ENCODE results near the gene PGBD4. TPM values are rescaled to one million over a fixed set of nuclear protein-coding genes. Genes with fewer than 3 reads are reported as not detected.

PGBD4 gene
- total and polyA plus RNA-seq, 2 of the 13 experiments (the other 11 are each of a cell fraction or from before 2014, with no cell fraction given): 1.4 to 1.7 TPM

DNA sequence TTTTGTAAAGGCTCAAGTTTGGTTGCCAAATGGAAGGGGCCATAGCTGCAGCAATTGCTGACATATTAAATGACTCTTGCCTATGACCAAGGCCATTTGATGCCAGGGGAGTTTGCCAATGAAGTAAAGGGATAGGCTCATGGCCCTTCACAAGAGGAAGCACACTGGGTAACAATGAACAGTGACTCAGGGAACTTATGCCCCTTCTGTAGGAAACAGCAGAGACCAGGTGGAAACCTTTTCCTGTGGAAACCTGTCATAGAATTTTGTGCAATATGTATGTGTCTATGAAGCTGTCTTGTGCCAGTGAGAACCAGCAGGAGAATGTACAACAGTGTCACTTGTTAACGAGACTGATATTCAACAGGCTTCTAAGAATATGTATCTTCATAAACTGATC, 37.4 kb upstream of the PGBD4 start:
- no peak overlapping the region for H3K4me3 ChIP-seq (replicated peaks in 1 of 3; ENCODE audit: insufficient read depth in 1 of 3, low read depth in 2 of 3, low read length in 3 of 3)
- no TSS peak for BruUV-seq (replicated peaks)
- WGBS (ENCODE audit: low lambda C conversion rate): 0% methylated on average over 1 of the region's 1 CpG
- in situ Hi-C loops (cut with HindIII; ENCODE audit: extremely low pct_ligation_motif_present, low pct_unique_long_range_greater_than_20kb): loop anchor here (25.0 kb wide), 2 partner anchors 298 to 523 kb away; partner anchors contain the start of genes GOLGA8B and LPCAT4
- no peak overlapping the region for H3K27ac ChIP-seq (ENCODE audit: extremely low read length, insufficient read depth, low read length)
- H2AFZ ChIP-seq (ENCODE audit: low read length): no peak overlapping the region
- no peak for DNase-seq (ENCODE audit: low spot score)
- H4K20me1 ChIP-seq (ENCODE audit: insufficient read depth, low read length): no peaks in the 10 kb centered on the region
- CTCF ChIA-PET (ENCODE audit: low intra/inter-chr PET ratio, low total read pairs): no interaction called here
- H3K27me3 ChIP-seq (ENCODE audit: control insufficient read depth in 1 of 2, insufficient read depth in 2 of 2, low read length in 2 of 2): no peaks in the 10 kb centered on the region
- no peaks in the 10 kb centered on the region for H3K79me2 ChIP-seq (ENCODE audit: insufficient read depth, low read length)
- FAIRE-seq: no peak
- no peaks in the 10 kb centered on the region for H3K36me3 ChIP-seq (replicated peaks in 1 of 2; ENCODE audit: control insufficient read depth in 1 of 2, insufficient read depth in 2 of 2, low read length in 2 of 2)
- no peaks in the 10 kb centered on the region for H3K4me1 ChIP-seq (ENCODE audit: insufficient read depth, low read length)
- H3K9ac ChIP-seq (ENCODE audit: insufficient read depth, low read depth, low read length): no peak overlapping the region
- no peak for ATAC-seq
- intact Hi-C loops (cut with micrococcal nuclease; ENCODE audit: unreplicated experiment): no loop called here
- POLR2A ChIA-PET: no interaction called here
- H3K4me2 ChIP-seq (ENCODE audit: low read depth, low read length): no peak overlapping the region
- H3K9me3 ChIP-seq (ENCODE audit: low read length): no peaks in the 10 kb centered on the region
- TF ChIP-seq ZNF713 (CRISPR knock-in tag; IDR thresholded peaks at IDR 0.05) (no peak), HOXA7 (CRISPR knock-in tag; IDR thresholded peaks at IDR 0.05) (no peak), FOSL2 (CRISPR knock-in tag; IDR thresholded peaks at IDR 0.05) (no peak), JDP2 (CRISPR knock-in tag; IDR thresholded peaks at IDR 0.05; ENCODE audit: borderline replicate concordance) (no peak), ZNF234 (CRISPR knock-in tag; conservative IDR thresholded peaks at IDR 0.05) (no peak), ZNF335 (CRISPR knock-in tag; IDR thresholded peaks at IDR 0.05) (no peak)
- TF ChIP-seq, protein P1, sequence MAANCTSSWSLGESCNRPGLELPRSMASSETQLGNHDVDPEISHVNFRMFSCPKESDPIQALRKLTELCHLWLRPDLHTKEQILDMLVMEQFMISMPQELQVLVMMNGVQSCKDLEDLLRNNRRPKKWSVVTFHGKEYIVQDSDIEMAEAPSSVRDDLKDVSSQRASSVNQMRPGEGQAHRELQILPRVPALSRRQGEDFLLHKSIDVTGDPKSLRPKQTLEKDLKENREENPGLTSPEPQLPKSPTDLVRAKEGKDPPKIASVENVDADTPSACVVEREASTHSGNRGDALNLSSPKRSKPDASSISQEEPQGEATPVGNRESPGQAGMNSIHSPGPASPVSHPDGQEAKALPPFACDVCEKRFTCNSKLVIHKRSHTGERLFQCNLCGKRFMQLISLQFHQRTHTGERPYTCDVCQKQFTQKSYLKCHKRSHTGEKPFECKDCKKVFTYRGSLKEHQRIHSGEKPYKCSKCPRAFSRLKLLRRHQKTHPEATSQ (CRISPR knock-in tag; IDR thresholded peaks at IDR 0.05; ENCODE audit: borderline replicate concordance): no peak
- TF ChIP-seq, protein P2, sequence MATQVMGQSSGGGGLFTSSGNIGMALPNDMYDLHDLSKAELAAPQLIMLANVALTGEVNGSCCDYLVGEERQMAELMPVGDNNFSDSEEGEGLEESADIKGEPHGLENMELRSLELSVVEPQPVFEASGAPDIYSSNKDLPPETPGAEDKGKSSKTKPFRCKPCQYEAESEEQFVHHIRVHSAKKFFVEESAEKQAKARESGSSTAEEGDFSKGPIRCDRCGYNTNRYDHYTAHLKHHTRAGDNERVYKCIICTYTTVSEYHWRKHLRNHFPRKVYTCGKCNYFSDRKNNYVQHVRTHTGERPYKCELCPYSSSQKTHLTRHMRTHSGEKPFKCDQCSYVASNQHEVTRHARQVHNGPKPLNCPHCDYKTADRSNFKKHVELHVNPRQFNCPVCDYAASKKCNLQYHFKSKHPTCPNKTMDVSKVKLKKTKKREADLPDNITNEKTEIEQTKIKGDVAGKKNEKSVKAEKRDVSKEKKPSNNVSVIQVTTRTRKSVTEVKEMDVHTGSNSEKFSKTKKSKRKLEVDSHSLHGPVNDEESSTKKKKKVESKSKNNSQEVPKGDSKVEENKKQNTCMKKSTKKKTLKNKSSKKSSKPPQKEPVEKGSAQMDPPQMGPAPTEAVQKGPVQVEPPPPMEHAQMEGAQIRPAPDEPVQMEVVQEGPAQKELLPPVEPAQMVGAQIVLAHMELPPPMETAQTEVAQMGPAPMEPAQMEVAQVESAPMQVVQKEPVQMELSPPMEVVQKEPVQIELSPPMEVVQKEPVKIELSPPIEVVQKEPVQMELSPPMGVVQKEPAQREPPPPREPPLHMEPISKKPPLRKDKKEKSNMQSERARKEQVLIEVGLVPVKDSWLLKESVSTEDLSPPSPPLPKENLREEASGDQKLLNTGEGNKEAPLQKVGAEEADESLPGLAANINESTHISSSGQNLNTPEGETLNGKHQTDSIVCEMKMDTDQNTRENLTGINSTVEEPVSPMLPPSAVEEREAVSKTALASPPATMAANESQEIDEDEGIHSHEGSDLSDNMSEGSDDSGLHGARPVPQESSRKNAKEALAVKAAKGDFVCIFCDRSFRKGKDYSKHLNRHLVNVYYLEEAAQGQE (IDR thresholded peaks at IDR 0.05; ENCODE audit: borderline replicate concordance in 1 of 2, low read depth in 1 of 2, low read length in 2 of 2): no peak
- TF ChIP-seq, protein P3, sequence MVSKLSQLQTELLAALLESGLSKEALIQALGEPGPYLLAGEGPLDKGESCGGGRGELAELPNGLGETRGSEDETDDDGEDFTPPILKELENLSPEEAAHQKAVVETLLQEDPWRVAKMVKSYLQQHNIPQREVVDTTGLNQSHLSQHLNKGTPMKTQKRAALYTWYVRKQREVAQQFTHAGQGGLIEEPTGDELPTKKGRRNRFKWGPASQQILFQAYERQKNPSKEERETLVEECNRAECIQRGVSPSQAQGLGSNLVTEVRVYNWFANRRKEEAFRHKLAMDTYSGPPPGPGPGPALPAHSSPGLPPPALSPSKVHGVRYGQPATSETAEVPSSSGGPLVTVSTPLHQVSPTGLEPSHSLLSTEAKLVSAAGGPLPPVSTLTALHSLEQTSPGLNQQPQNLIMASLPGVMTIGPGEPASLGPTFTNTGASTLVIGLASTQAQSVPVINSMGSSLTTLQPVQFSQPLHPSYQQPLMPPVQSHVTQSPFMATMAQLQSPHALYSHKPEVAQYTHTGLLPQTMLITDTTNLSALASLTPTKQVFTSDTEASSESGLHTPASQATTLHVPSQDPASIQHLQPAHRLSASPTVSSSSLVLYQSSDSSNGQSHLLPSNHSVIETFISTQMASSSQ (IDR thresholded peaks at IDR 0.05; ENCODE audit: low read depth): no peak
- TF ChIP-seq, protein P3 (CRISPR knock-in tag; IDR thresholded peaks at IDR 0.05; ENCODE audit: borderline replicate concordance): no peak
- TF ChIP-seq, protein P4, sequence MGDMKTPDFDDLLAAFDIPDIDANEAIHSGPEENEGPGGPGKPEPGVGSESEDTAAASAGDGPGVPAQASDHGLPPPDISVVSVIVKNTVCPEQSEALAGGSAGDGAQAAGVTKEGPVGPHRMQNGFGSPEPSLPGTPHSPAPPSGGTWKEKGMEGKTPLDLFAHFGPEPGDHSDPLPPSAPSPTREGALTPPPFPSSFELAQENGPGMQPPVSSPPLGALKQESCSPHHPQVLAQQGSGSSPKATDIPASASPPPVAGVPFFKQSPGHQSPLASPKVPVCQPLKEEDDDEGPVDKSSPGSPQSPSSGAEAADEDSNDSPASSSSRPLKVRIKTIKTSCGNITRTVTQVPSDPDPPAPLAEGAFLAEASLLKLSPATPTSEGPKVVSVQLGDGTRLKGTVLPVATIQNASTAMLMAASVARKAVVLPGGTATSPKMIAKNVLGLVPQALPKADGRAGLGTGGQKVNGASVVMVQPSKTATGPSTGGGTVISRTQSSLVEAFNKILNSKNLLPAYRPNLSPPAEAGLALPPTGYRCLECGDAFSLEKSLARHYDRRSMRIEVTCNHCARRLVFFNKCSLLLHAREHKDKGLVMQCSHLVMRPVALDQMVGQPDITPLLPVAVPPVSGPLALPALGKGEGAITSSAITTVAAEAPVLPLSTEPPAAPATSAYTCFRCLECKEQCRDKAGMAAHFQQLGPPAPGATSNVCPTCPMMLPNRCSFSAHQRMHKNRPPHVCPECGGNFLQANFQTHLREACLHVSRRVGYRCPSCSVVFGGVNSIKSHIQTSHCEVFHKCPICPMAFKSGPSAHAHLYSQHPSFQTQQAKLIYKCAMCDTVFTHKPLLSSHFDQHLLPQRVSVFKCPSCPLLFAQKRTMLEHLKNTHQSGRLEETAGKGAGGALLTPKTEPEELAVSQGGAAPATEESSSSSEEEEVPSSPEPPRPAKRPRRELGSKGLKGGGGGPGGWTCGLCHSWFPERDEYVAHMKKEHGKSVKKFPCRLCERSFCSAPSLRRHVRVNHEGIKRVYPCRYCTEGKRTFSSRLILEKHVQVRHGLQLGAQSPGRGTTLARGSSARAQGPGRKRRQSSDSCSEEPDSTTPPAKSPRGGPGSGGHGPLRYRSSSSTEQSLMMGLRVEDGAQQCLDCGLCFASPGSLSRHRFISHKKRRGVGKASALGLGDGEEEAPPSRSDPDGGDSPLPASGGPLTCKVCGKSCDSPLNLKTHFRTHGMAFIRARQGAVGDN (CRISPR knock-in tag; IDR thresholded peaks at IDR 0.05): no peak

Data from HepG2 (cell line).